ENCODE measurements around the gene TSPAN12. TPM values are rescaled to one million over a fixed set of nuclear protein-coding genes. Genes with fewer than 3 reads are reported as not detected.

TSPAN12 gene
- total RNA-seq, 2 donors from 2014 or later: not detected

Other genes with a start within 250 kb of the TSPAN12 start
- 10 to 100 TPM; 20.3 to 32.2 TPM for gene ING3, start 92.6 kb upstream of the TSPAN12 start, total RNA-seq
- gene CPED1, start 130.6 kb upstream of the TSPAN12 start, total RNA-seq: not detected

Measured in natural killer cell treated with Interleukin-12 subunit alpha and Interleukin-12 subunit beta and Interleukin-15 and Interleukin-18, amount 100 ng/mL, for 72 hours (primary cell).